GM03348 (cell line): ENCODE data around the gene CLCNKB.
A peak's percentile ranks its signal among the peaks of the same experiment; 100 is the strongest.
"Not testable (repeated sequence)": the region's sequence is repeated elsewhere in the genome, so short reads cannot be mapped to it uniquely, and the experiment has no call there.

Experiments used
- DNase-seq: peaks from one replicate; pipeline ENCODE4 v3.0.0; 2012; ENCODE audit warnings: low spot score

Gene CLCNKB

DNA sequence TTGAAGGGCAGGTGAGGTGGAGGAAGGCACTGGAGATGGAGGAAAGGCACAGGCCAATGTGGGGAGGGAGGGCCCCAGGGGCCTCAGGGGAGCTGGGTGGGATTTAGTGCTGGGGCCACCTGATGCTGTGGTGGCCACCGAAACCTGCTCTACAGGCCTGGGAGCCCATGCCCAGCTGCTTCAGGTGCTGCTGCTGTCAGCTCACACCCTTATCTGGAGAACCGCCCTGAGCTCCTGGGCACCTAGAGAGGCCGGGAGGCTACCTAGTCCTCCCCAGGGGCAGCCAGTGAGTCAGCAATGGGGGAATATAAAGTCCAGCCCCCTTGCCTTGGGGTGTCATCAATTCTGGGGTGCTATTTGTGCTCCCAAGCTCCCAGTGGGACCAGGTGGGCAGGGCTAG is 17.7 kb downstream of the CLCNKB start:
- no peak for DNase-seq

DNA sequence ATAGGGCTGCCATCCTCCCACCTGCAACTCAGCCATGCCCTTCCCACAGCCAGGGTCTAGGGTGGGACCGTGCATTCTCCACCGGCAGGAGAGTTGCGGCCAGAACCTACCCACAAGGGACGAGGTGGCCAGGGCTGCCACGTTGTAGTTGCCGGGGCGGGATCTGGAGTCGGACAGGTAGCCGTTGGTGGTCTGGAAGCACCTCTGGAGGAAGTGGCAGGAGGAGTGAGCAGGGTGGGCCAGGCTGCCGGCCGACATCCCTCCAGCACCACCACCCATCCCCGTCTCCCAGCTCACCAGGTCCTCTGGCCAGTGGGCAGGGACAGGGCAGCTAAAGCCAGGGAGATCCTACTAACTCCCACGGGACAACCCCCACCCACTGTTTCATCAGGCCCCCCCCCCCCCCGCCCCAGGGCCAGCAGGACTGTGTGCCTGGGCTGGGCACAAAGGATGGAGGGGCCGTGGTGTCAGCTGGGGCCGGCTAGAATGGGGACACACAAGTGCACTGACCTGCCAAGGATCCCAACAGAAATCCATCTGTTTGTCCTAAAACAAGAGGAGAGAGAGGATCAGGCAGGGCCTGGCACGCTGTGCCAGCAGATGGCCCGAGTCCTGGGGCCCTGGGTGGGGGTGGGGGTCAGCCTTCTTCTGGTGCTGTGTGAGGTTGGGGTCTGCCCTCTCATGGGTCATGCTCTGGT is 18.6 kb downstream of the CLCNKB start:
- not testable (repeated sequence) for DNase-seq

DNA sequence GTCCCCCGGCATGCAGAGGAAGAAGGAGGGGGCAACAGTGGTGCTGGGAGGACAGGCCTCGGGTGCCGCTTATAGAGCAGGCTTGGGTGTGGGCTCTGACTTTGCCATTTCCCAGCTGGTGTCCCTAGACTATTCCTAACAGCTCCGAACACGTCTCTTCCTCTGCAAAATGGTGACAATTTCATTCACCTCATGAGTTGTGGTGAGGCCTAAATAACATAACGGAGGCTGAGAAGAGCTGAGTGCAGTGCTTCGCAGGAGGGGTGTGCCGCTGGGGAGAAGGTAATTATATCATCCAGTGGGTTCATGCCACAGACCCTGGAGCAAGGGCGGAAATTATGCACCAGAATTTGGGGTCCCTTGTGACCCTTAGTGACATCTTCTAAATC is 19.1 kb downstream of the CLCNKB start:
- not testable (repeated sequence) for DNase-seq

DNA sequence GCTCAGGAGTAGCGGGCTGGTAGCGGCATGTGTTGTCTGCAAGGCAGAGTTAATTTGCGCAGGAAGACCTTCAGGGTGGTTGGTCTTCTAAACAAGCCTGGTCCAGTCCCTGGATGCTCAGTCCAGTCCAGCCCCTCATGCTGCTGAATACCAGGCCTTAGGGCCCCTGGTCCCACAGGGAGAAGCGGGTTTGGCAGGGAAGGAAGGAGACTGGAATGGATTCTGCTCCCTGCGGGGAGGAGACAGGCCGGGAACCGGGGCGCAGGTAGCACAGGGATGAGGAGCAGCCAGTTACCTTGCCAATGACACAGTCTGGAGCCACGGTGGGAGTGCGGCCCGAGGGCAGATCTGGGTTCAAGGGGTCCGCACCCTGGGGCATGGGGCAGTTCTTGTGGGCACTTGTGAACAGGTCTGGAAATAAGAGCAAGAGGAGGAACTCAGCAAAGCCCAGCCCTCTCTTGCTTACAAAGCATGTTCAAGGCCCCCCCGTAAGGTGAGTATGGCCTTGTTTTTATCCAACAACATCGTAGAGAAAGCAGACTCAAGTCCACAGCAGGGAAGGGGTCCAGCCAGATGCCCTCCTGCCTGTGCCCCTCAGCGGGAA is 19.7 kb downstream of the CLCNKB start:
- no peak for DNase-seq

DNA sequence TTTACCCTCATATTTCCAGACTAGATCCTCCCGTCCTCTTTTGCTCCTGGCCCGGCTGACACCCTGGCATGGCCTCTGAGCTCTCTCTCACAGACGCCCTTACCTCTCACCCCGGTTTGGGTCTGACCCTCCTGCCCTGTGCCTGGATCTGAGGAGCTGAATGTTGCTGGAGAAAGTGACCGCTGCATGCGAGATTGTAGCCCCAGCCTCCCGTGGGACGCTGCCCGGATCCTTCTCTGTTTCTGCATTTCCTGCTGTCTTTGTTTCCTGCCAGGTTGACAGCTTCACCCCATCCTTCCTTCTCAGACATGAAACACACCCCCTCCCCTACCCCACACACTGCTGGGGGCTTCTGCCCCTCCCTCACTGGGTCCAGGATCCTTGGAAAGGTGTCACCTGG is 20.3 kb downstream of the CLCNKB start:
- DNase-seq = no peak

DNA sequence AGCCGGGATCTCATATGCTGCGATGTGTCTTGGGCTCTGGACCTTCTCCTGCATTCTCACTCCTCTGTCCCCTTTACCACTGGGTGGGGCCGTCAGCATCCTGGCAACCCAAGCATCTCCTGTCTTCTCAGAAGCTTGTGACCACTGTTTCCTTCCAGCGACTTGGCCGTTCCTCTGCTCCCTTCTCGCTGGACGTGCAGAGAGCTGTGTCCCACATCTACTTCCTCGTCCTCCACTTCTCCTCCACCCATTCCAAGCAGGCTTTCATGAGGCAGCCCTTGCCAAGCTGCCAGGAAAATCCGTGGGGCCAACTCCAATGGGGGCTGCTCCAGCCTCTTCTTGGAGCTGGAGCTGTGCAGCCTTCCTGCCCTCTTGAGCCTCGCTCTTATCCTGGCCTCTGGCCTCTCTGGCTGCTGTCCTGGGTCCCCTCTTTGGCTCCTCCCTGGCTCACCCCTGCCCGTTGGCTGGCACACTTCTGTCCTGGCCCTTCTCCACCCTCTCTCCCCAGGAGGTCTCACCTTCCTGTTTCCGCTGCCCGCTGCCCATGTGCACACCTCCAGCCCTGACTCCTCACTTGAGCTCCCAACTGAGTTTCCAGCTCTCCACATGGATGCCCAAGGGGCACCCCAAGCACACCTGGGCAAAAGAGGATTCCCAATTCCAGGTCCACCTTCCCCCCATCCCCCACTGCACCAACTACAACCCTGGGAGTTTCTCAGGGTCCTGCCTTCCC is 21.1 kb downstream of the CLCNKB start:
- peak; percentile 48 for DNase-seq

DNA sequence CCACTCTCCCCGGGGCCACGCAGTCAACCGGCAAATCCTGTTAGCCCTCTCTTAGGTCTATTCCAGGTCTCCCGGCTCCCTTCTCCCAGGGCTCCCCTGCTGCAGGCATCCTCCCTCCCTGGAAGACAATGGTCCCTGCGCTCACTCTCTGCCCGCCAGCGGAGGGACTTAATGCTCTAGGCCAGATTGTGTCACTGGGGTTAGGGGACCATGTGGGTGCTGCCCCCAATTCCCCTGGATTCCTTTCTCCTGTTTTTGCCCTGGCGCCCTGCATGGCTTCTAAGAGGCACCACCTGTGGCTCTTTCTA is 21.6 kb downstream of the CLCNKB start:
- no peak for DNase-seq

DNA sequence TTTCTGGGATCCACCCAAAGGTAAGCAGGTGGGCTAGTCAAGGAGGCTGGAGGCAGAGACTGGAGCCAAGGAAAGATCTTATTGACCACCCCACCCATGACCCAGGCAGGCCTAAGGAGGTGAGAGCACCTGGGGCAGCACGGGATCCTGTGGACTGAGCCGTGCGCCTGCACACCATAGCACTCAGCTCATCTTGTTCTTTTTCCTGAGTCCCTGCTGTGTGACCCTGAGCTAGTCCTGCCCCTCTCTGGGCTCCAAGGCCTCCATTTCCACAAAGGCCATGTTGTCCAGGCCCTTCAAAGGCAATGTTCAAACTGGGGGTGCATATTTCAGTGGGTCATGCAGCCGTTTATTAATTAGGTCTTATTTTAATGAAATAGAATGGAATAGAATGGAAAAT is 22.7 kb downstream of the CLCNKB start:
- no peak for DNase-seq

DNA sequence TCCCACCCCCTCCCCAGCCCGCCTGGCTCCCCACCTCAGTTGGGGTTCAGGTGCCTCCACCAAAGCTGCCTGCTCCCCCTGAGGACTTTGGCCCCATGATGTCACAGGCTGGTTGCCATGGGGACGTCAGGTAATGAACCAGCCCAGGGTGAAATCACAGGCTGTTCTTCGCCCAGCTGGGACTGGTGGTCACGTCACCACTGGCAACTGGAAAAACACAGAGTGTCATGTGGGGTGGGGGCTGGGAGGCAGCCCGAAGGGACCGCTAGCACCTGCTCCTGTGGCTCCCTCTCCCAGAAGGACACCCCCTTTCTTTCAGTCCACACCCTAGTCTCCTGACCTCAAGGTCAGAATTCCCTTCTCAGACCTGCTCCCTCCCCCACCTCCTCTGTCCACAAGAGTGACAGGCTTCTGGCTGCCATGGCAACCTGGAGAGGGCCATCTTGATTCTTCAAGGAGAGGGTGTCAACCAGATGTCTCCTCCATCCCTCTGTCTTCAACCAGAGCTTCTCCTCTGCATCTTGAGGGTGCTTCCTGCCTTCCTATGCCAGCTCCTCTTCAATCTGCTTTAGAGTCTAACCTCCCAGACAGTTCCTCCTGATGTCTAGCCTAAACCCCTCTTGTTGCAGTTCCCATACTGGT is 23.7 kb downstream of the CLCNKB start:
- no peak for DNase-seq

DNA sequence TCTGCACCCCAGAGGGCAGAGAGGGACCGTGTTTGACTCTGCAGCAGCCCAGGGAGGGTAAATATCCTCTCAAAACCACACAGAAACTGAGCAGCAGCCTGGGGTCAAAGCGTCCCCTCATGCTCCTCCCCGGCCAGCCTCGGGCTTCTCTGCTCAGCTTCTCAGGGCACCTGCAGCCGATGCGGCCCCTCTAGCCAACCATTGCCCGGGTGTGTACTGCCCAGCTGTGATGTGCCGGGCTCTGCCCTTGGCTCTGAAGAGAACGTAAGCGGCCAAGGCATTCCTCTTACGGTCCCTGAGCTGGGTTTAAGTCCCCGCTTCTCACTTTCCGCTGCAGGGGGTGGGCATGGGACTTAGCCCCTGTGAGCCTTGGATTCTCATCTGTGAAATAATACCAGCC is 24.4 kb downstream of the CLCNKB start:
- DNase-seq = no peak

DNA sequence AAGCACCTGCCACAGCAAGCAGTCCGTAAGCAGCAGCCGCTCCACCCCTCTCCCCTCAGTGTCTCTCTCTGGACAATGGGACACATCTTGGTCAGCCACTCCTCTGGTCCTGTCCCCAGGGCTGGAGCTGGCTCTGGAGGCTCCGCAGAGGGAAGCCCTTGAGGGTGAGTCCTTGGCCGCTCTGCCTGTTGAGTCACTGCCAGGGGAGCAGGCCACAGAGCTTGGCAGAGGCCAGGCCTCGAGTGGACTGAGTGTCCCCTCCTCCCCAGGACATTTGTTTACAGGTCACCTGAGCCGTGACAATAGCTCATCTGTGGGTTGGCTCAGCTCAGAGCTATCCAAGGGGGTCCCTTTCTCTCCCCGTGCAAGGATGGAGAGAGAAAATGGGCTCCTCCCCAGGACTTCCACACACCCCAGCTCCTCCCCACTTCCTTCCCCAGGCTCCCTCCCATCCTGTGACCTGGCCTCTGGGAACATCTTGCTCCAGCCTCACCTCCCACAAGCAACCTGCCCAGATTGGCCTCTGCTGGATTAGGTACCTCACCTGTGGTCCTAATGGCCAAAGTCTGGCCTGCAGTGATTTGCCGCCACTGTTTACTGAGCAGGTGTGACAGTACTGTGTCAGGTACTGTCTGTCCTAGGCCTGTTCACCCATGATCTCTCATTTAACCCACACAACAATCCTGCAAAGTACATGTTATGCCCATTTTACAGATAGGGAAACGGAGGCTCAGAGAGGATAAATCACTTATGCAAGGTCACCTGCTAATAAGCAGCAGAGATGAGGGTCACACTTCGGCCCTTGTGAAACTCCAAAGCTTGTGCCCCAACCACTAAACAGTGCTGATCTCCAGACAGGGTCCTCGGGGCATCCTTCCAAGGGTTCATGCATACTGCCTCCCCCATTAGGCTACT is 25.0 kb downstream of the CLCNKB start:
- DNase-seq = peak; percentile 67

DNA sequence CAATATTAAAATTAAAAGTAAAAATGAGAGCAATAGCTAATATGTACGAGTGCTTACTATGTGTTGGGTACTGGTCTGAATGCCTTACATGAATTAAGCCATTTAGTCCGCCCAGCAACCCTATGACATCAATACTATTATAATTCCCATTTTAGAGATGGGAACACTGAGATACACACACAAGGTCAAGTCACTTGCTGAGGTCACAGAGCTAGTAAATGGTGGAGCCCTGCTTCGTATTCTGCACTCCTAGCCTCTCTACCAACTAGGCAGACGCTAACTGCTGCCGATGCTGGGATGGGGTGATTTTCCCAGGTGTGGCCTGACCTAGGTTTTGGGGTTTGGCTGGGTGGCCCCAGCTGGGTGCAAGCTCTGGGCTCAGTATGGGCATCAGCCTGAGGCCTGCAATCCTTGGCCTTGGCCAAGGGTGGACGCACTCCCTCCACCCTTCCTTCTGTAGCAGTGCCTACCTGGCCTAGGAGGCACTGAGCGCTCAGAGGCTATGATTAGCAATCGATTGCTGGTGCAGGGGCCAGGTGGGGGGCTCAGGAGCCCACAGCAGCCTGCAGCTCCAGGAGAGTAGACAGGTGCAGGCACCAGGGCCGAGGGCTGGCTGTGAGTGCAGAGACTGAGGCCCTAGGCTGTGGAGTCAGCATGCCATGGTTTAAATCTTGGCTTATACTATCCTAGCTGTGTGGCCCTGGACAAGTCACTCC is 27.2 kb downstream of the CLCNKB start:
- no peak for DNase-seq

DNA sequence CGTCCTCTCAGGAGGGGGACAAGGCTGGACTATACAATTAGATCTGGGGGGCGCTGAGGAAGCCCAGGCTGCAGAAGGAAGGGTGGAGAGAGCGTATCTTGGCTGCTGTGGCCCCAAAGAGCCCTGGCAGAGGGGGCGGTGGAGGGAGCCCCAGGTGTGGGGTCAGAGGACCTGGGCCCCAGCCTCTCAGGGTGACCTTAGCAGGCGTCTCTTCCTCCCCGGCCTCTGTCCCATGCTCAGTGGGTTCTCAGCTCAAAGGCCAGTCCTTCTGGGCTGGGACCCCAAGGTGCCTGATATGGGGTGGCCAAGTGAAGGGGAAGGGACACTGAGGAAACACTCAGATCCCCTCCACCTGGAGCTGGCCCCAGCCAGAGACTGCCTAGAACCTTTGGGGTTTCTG is 28.0 kb downstream of the CLCNKB start:
- no peak for DNase-seq

DNA sequence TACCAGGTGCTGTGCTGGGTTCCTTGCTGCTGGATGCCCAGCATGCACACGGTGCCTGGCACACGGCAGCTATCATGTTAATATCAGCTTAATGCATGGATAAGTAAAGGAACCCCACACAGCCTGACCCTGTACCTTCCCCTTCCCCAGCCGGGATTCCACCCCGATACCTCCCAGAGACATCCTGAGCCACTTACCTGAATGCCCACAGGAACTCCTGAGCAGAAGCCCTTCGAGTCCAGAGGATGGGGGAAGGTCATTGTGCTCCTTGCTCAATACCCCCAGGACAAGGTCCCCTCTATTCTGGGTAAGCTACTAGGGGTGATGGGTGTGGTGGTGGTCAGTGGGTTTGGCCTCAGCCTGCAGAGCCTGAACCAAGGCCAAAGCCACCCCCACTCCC is 28.5 kb downstream of the CLCNKB start:
- DNase-seq = no peak

DNA sequence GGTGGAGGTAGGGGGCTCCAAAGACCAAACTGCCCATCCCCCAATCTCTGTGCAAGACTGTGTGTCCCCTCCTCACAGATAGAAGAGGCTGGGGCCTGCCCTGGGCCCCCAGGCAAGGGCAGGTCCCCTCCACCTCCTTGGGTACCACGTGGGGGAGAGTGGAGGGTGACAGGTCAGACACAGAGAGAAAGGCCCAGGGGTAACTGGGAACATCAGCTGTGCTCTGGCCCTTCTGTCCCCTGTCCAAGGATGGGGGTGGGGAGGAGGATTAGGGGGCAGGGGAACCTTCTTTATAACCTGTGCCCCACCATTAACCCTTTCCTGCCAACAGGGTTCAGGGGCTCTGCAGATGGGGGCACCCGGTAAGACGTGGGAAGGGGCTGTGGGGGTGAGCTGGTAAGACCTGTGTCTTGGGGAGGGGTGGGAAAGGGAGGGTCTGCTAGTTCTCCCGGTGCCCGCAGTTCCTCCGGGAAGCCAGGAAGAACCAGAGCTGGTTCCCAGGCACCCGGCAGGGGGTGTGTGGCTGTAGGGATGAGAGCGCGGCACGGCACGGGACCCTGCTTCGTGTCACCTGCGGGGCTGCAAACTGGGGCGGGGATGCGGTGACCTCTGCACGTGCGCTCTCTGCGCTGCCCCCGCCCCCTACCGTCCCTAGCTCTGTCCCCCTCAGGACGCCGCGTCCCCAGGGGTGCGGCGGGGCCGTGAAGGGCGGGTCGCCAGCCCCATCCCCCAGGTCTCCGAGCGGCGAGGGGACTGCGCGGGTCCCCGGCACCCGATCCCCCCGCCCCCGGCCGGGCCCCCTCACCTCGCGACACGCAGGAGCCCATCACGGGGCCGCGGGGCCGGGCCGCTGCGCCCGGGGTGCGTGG is 29.3 kb downstream of the CLCNKB start:
- peak; percentile 51 for DNase-seq

DNA sequence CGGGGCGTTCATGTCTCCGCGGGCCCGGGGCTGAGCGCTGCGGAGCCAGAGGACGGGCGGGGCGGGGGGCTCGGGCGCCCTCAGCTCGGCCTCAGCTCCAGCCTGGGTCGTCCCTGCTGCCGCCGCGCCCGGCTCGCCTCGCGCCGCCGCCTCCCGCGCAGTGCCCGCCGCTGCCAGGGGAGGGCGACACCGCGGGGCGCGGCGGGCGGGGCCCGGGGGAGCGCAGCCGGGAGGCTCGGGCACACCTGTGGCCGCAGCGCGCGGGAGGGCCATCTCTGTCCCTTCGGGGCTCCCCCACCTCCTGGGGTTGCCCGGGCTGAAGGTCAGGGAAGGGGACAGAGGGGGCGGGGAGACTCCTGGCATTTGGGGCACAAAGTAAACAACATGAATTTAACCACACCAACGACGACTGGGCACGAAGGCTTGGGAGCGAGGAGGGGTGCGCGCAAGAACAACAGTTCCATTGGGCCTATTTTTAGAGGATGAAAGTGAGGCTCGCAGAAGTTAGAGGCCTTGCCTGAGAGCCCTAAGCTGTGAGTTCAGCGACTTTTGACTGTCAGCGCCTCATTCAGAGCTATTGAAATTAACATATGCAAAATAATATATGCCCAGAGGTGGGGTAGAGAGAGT is 30.0 kb downstream of the CLCNKB start, which contains the start of gene FAM131C:
TSS of gene FAM131C (minus strand) at position 162 of the 630 bp plus-strand sequence. CDS start 209 bp downstream, outside the sequence.
- DNase-seq = peak; percentile 83

DNA sequence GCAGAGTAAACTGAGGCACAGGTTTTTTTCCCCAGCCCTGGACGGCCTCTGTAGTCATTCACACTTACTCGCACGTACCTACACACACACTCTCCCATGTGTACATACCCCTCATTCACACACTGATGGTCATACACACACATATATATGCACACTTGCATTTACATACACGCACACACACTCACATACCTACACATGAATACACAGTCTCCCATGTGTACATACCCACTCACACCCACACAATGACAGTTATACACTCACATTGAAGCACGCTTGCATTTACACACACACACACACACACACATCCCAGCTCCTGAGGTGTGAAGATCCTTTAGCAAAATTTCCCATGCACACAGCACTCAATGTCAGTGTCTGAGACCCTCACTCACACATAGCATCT is 30.6 kb downstream of the CLCNKB start:
- DNase-seq = no peak

DNA sequence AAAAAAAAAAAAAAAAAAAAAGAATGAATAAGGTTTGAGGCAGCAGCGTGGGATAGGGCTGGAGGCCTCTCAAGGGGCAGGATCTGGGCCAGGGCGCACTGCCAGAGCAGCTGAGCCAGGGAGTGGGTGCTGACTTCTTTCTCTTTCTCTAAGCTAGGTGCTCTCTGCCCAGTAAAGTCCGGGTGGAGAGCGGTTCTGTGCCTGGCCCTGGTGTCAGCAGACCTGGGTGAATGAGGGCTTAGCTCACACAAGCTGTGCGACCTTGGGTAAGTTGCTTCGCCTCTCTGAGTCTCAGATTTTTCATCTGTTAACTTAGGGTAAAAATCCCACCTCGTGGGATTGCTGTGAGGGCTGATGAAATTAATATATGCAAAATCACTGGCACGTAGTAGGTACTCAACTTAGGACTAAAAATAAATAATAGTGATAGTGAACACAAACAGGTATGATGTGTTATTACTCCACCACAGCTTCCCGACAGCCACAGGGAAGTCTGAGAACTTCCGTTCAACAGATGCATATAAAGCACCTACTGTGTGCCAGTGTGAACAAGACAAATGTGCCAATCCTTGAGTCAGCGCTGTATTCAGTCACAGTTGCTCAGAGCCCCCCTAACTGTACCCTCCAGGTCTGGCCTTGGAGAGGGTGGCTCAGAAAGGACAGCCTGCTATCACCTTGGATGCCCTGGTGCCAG is 31.9 kb downstream of the CLCNKB start:
- DNase-seq = peak; percentile 86
